OCI-LY7 (cell line): ENCODE data around the gene RXRA. TPM values are rescaled to one million over a fixed set of nuclear protein-coding genes. Genes with fewer than 3 reads are reported as not detected.

ENCODE experiments used
- BruUV-seq: library from RNA; stranded (reverse); fragments of 400-500 nt; replicated peaks from 2 replicates; lab custom pipeline; 2021; lab: Mats Ljungman, UMichigan
- CTCF ChIA-PET: fragments of 300-600 bp; sonication (Branson Sonifier 250); formaldehyde crosslinking; loops from one replicate; lab custom pipeline; 2022; ENCODE audit warnings: antibody characterized with exemption; ENCODE audit not compliant: unreplicated experiment; lab: Charles Lee
- POLR2A ChIA-PET: fragments of 300-600 bp; sonication (Branson Sonifier 250); formaldehyde crosslinking; loops from one replicate; lab custom pipeline; 2022; ENCODE audit warnings: antibody characterized with exemption; lab: Charles Lee
- DNase-seq: peaks from one replicate; pipeline ENCODE4 v3.0.0-alpha.2; 2015; ENCODE audit warnings: low spot score
- H2AFZ ChIP-seq: fragments of 200-600 bp; sonication (generic), shearing (Covaris generic); 2 replicates; pipeline ENCODE4 v1.6.1; 2014; ENCODE audit warnings: mild to moderate bottlenecking, antibody characterized with exemption, low read length, moderate library complexity
- H3K27ac ChIP-seq: fragments of 200-600 bp; sonication (generic); 2 replicates; pipeline ENCODE4 v1.5.1; 2014; ENCODE audit warnings: mixed run types, low read depth, mild to moderate bottlenecking, moderate library complexity, low read length, inconsistent platforms; ENCODE audit not compliant: poor library complexity, severe bottlenecking
- H3K36me3 ChIP-seq: fragments of 200-600 bp; sonication (generic); 2 replicates; pipeline ENCODE4 v1.6.1; 2014; ENCODE audit warnings: mild to moderate bottlenecking, antibody characterized with exemption, low read length, moderate library complexity, mixed read lengths; ENCODE audit not compliant: insufficient read depth
- H3K4me1 ChIP-seq: fragments of 200-600 bp; sonication (generic); 2 replicates; pipeline ENCODE4 v1.5.1; 2014; ENCODE audit warnings: mild to moderate bottlenecking, low read length; ENCODE audit not compliant: insufficient read depth, poor library complexity, severe bottlenecking
- H3K4me2 ChIP-seq: fragments of 200-600 bp; sonication (generic); 2 replicates; pipeline ENCODE4 v1.6.1; 2014; ENCODE audit warnings: mild to moderate bottlenecking, low read length
- H3K4me3 ChIP-seq: fragments of 200-600 bp; sonication (generic); 2 replicates; pipeline ENCODE4 v1.5.1; 2014; ENCODE audit warnings: mild to moderate bottlenecking, low read depth, low read length; ENCODE audit not compliant: poor library complexity, severe bottlenecking
- H3K79me2 ChIP-seq: fragments of 200-600 bp; sonication (generic); 2 replicates; pipeline ENCODE4 v1.6.1; 2016; ENCODE audit warnings: low read depth, mild to moderate bottlenecking, low read length, moderate library complexity, mixed read lengths; ENCODE audit not compliant: insufficient read depth
- H3K9me2 ChIP-seq: fragments of 200-600 bp; sonication (generic); 2 replicates; pipeline ENCODE4 v1.6.1; 2016; ENCODE audit warnings: mild to moderate bottlenecking, low read length, mixed read lengths; ENCODE audit not compliant: insufficient read depth
- H3K9me3 ChIP-seq: fragments of 200-600 bp; sonication (generic); 2 replicates; pipeline ENCODE4 v1.6.1; 2014; ENCODE audit warnings: mild to moderate bottlenecking, mixed run types, low read length, mixed read lengths
- H4K20me1 ChIP-seq: fragments of 200-600 bp; sonication (generic); 2 replicates; pipeline ENCODE4 v1.6.1; 2014; ENCODE audit warnings: mild to moderate bottlenecking, antibody characterized with exemption, low read length, moderate library complexity, mixed read lengths; ENCODE audit not compliant: insufficient read depth
- EZH2phosphoT487 ChIP-seq: fragments of 200-600 bp; sonication (generic); IDR thresholded peaks from 2 replicates; pipeline ENCODE4 v1.6.1; 2018; ENCODE audit warnings: low read depth, borderline replicate concordance, mild to moderate bottlenecking, mixed run types, antibody characterized with exemption, low read length, moderate library complexity, mixed read lengths
- intact Hi-C: fragments of 100-400 bp; cut with micrococcal nuclease; formaldehyde crosslinking; loops from one replicate; pipeline ENCODE4 v1.10.0; 2022; ENCODE audit not compliant: unreplicated experiment
- total RNA-seq, 2 experiments: library from RNA; depleted of rRNA in 1 of 2; stranded (reverse); fragments of >200 nt in 1 of 2; shearing (Covaris generic) in 1 of 2; gene quantifications; 2 replicates each; pipeline ENCODE4 v1.2.3, GENCODE V29; 2014 to 2022
- TF ChIP-seq, protein P1 (sequence below): fragments of 200-600 bp; sonication (generic); conservative IDR thresholded peaks from 2 replicates; pipeline ENCODE4 v1.5.1; 2014; ENCODE audit warnings: mild to moderate bottlenecking, antibody characterized with exemption, low read length, moderate library complexity, mixed read lengths

Gene RXRA
- total RNA-seq, 2 experiments from 2014 or later, result 0.25 to 0.40 TPM

DNA sequence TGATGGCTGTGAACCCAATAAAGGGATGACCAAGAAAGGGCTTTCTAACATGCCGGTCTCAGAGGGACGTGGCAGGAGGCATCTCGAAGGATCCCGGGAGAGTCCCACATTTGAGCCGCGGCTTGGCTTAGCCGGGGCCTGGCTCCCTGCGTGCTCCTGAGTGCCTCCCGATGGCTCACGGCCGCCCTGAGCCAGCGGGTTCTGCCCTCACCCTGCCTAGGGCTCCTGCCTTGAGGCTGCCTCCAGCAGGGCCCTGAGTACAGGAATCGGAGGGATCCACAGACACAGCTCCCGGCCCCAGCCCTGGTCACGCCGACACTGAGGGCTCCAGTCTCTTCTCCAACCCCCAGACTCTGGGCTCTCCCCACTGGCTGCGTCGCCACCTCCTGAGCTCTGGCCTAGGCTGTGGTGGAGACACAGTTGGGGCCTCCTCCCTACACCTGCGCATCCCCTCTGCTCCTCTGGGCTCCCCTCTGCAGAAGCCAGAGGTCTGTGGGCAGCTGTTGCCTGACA, 44.1 kb upstream of the RXRA start:
- H2AFZ ChIP-seq, result no peak overlapping the region
- no peak for TF ChIP-seq EZH2phosphoT487
- TF ChIP-seq, protein P1, sequence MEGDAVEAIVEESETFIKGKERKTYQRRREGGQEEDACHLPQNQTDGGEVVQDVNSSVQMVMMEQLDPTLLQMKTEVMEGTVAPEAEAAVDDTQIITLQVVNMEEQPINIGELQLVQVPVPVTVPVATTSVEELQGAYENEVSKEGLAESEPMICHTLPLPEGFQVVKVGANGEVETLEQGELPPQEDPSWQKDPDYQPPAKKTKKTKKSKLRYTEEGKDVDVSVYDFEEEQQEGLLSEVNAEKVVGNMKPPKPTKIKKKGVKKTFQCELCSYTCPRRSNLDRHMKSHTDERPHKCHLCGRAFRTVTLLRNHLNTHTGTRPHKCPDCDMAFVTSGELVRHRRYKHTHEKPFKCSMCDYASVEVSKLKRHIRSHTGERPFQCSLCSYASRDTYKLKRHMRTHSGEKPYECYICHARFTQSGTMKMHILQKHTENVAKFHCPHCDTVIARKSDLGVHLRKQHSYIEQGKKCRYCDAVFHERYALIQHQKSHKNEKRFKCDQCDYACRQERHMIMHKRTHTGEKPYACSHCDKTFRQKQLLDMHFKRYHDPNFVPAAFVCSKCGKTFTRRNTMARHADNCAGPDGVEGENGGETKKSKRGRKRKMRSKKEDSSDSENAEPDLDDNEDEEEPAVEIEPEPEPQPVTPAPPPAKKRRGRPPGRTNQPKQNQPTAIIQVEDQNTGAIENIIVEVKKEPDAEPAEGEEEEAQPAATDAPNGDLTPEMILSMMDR, result no peak
- no peaks in the 10 kb centered on the region for H3K79me2 ChIP-seq
- H3K36me3 ChIP-seq, result no peaks in the 10 kb centered on the region
- no peak overlapping the region for H3K27ac ChIP-seq
- DNase-seq, result no peak
- no peak overlapping the region for H3K4me2 ChIP-seq
- H3K9me2 ChIP-seq, result no peaks in the 10 kb centered on the region
- ChIA-PET CTCF (interaction anchor here (0.6 kb wide), 1 partner anchor 1760 kb away, joined by 3 read pairs; no protein-coding TSS in a partner anchor), POLR2A (interaction anchor here (0.6 kb wide), 1 partner anchor 41 kb away, joined by 4 read pairs; no protein-coding TSS in a partner anchor)
- H3K4me1 ChIP-seq, result no peaks in the 10 kb centered on the region
- no TSS peak for BruUV-seq
- H3K4me3 ChIP-seq, result no peak overlapping the region
- no peaks in the 10 kb centered on the region for H3K9me3 ChIP-seq
- intact Hi-C loops, result no loop called here
- no peaks in the 10 kb centered on the region for H4K20me1 ChIP-seq

DNA sequence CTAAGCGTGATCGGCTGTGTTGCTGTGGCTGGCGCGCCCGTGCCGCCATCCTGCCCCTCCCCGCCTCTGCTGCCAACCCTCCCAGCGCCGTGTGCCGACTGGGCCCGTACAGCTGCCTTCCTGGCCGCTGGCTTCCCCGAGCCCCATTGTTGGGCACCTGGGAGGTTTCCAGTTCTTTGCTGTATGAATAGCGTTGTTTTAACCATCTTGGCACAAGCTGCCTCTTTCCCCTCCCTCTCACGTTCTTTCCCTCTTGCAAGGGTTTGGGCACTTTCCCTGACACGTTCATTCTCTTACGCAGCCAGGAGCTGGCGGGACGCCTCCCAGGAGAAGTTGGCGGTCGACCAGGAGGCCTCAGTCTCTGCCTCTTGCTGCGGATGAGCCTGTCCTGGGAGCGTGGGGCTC, 43.1 kb upstream of the RXRA start:
- H2AFZ ChIP-seq, result no peak overlapping the region
- no peaks in the 10 kb centered on the region for H3K36me3 ChIP-seq
- TF ChIP-seq, protein P1, result no peak
- no peak for TF ChIP-seq EZH2phosphoT487
- H3K4me3 ChIP-seq, result no peak overlapping the region
- H3K4me2 ChIP-seq, result no peak overlapping the region
- H3K27ac ChIP-seq, result no peak overlapping the region
- no peaks in the 10 kb centered on the region for H3K9me2 ChIP-seq
- no peaks in the 10 kb centered on the region for H3K9me3 ChIP-seq
- intact Hi-C loops, result no loop called here
- ChIA-PET POLR2A (no interaction called here), CTCF (no interaction called here)
- no peak for DNase-seq
- H3K79me2 ChIP-seq, result no peaks in the 10 kb centered on the region
- no peaks in the 10 kb centered on the region for H3K4me1 ChIP-seq
- no peaks in the 10 kb centered on the region for H4K20me1 ChIP-seq
- BruUV-seq, result no TSS peak

DNA sequence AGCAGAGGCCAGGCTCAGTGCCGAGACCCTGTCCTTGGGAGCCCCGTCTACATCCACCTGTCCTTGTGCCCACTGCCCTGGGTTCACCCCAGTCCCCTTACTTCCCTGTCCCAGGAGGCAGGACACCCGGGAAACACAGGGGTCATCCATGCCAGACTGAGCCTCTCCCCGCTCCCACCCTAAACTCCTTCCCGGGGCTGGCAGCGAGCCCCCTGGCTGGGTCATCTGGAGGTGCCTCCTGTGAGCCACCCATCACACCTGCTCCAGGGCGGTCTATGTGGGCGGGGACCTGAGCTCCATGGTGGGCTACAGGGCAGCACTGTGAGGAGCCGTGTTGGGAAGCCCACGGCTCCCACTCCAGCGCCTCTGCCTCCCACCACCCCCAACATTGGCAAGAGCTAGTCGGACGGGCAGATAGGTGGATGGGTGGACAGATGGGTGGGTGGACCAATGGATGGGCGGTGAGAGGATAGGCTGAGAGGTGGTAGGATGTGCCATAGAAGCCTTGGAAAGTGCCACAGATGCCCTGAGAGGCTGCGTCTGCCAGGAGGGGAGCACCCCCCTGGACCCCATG, 42.5 kb upstream of the RXRA start:
- Histone ChIP-seq H3K79me2 (no peaks in the 10 kb centered on the region), H3K4me1 (no peaks in the 10 kb centered on the region), H4K20me1 (no peaks in the 10 kb centered on the region), H3K36me3 (no peaks in the 10 kb centered on the region), H3K9me3 (no peaks in the 10 kb centered on the region), H3K9me2 (no peaks in the 10 kb centered on the region), H3K4me2 (no peak overlapping the region), H3K27ac (no peak overlapping the region), H2AFZ (no peak overlapping the region), H3K4me3 (no peak overlapping the region)
- ChIA-PET POLR2A (no interaction called here), CTCF (no interaction called here)
- DNase-seq, result no peak
- BruUV-seq, result no TSS peak
- TF ChIP-seq EZH2phosphoT487, result no peak
- TF ChIP-seq, protein P1, result no peak
- intact Hi-C loops, result no loop called here
